Measurements from ENCODE around the gene SBNO2.

- TF ChIP-seq CTCF (IDR thresholded peaks at IDR 0.05 in 4 of 5, conservative IDR thresholded peaks at IDR 0.05 in 1 of 5) (no peak), POLR2A (IDR thresholded peaks at IDR 0.05) (no peak)
These were observed 23.6 kb downstream of the SBNO2 start for GRCh38 chr19:1150333-1151036.
